Esophagus (tissue), 2 donors: ENCODE results near the gene FOXL3. TPM values are rescaled to one million over a fixed set of nuclear protein-coding genes. Genes with fewer than 3 reads are reported as not detected.
A peak's percentile ranks its signal among the peaks of the same experiment; 100 is the strongest.
"Not testable (repeated sequence)": the region's sequence is repeated elsewhere in the genome, so short reads cannot be mapped to it uniquely, and the experiment has no call there.

Experiments
- H3K27ac ChIP-seq, 2 donors: one replicate each; pipeline ENCODE4 v1.5.1; 2013; ENCODE audit warnings: low read depth in 2 of 2, mild to moderate bottlenecking in 2 of 2, inconsistent platforms in 1 of 2, low read length in 1 of 2, moderate library complexity in 1 of 2
- H3K27me3 ChIP-seq, 2 donors: one replicate each; pipeline ENCODE4 v1.6.1; 2013; ENCODE audit warnings: low read length in 2 of 2, control low read depth in 1 of 2, mild to moderate bottlenecking in 1 of 2; ENCODE audit not compliant: insufficient read depth in 2 of 2, control insufficient read depth in 1 of 2
- H3K36me3 ChIP-seq, 2 donors: one replicate each; pipeline ENCODE4 v1.6.1; 2013; ENCODE audit warnings: low read length in 1 of 2; ENCODE audit not compliant: control insufficient read depth in 2 of 2, insufficient read depth in 2 of 2
- H3K4me1 ChIP-seq, 2 donors: one replicate each; pipeline ENCODE4 v1.6.1; 2013; ENCODE audit warnings: low read length in 1 of 2; ENCODE audit not compliant: control insufficient read depth in 2 of 2, insufficient read depth in 2 of 2
- H3K4me3 ChIP-seq, 2 donors: one replicate each; pipeline ENCODE4 v1.5.1; 2013; ENCODE audit warnings: low read length in 2 of 2, mild to moderate bottlenecking in 2 of 2, low read depth in 1 of 2, moderate library complexity in 1 of 2
- H3K9me3 ChIP-seq, 2 donors: one replicate each; pipeline ENCODE4 v1.6.1; 2013; ENCODE audit warnings: mild to moderate bottlenecking in 2 of 2, low read depth in 1 of 2, low read length in 1 of 2, moderate library complexity in 1 of 2; ENCODE audit not compliant: control insufficient read depth in 2 of 2, insufficient read depth in 1 of 2
- WGBS, 2 donors: extraction: QIAGEN DNeasy Blood & Tissue Kit; methylation state at CpG; one replicate each; pipeline ENCODE4 v1.1.7; 2013; 5-methylcytosine and 5-hydroxymethylcytosine counted together
- polyA plus RNA-seq, 2 donors: library from polyadenylated mRNA; stranded (reverse); fragments of 200-250 nt; gene quantifications; one replicate each; pipeline ENCODE4 v1.2.3, GENCODE V29; 2013
- donor health status: healthy with polysubstance abuse.
- donor health status: Bipolar disorder and iron deficiency.

FOXL3 gene
- polyA plus RNA-seq, 2 donors, result not detected

- peaks cover 5 to 10% of the 10 kb centered on the region in 2 donors for H3K4me1 ChIP-seq
- H3K27me3 ChIP-seq, result no peaks in the 10 kb centered on the region
- peaks cover 0 to 9% of the 10 kb centered on the region in 2 donors for H3K9me3 ChIP-seq
- no peaks in the 10 kb centered on the region for H3K36me3 ChIP-seq
- WGBS, 2 donors, result 3% methylated on average over 46 to 57 of the region's 57 CpGs
- H3K27ac ChIP-seq, result peak overlapping the region; percentile 22 to 67
- H3K4me3 ChIP-seq, result peak overlapping the region; percentile 15 to 17
Observed at GRCh38 chr7:332646-333392, 42.8 kb downstream of the FOXL3 start.

- WGBS, 2 donors, result 19 to 25% methylated on average over 17 of the region's 17 CpGs
- H3K4me3 ChIP-seq, result no peak overlapping the region
Observed at GRCh38 chr7:333393-333764, 43.4 kb downstream of the FOXL3 start.

GRCh38 chr7:334618-335357, 44.8 kb downstream of the FOXL3 start:
- Histone ChIP-seq H3K27me3 (no peaks in the 10 kb centered on the region), H3K4me1 (peaks cover 5 to 10% of the 10 kb centered on the region in 2 donors), H3K27ac (no peak overlapping the region), H3K4me3 (no peak overlapping the region), H3K36me3 (no peaks in the 10 kb centered on the region), H3K9me3 (peaks cover 0 to 9% of the 10 kb centered on the region in 2 donors)
- WGBS, 2 donors, result 92% methylated on average over 16 of the region's 16 CpGs

More at GRCh38 chr7:333393-333764, 43.4 kb downstream of the FOXL3 start:
- H3K36me3 ChIP-seq, result no peaks in the 10 kb centered on the region
- no peaks in the 10 kb centered on the region for H3K27me3 ChIP-seq
- H3K9me3 ChIP-seq, result peaks cover 0 to 9% of the 10 kb centered on the region in 2 donors
- H3K27ac ChIP-seq, result no peak overlapping the region
- H3K4me1 ChIP-seq, result peaks cover 5 to 10% of the 10 kb centered on the region in 2 donors

- WGBS, 2 donors, result 88 to 90% methylated on average over 11 of the region's 11 CpGs
Observed at GRCh38 chr7:335358-336148, 45.6 kb downstream of the FOXL3 start.

GRCh38 chr7:336149-336533, 46.2 kb downstream of the FOXL3 start:
- not testable (repeated sequence) for H3K4me3 ChIP-seq, H3K4me1 ChIP-seq, H3K36me3 ChIP-seq, H3K27me3 ChIP-seq, H3K9me3 ChIP-seq, H3K27ac ChIP-seq
- 91 to 96% methylated on average over 21 to 25 of the region's 25 CpGs for WGBS, 2 donors

More at GRCh38 chr7:335358-336148, 45.6 kb downstream of the FOXL3 start:
- Histone ChIP-seq H3K27me3 (no peaks in the 10 kb centered on the region), H3K4me1 (peaks cover 5 to 10% of the 10 kb centered on the region in 2 donors), H3K36me3 (no peaks in the 10 kb centered on the region), H3K27ac (no peak overlapping the region), H3K9me3 (peaks cover 0 to 9% of the 10 kb centered on the region in 2 donors), H3K4me3 (no peak overlapping the region)

- WGBS, 2 donors, result 69 to 71% methylated on average over 34 of the region's 34 CpGs
- Histone ChIP-seq H3K9me3 (peaks cover 0 to 9% of the 10 kb centered on the region in 2 donors), H3K27ac (no peak overlapping the region), H3K27me3 (no peaks in the 10 kb centered on the region), H3K4me1 (peaks cover 9% of the 10 kb centered on the region in 2 donors), H3K36me3 (no peaks in the 10 kb centered on the region), H3K4me3 (no peak overlapping the region)
Observed at GRCh38 chr7:336810-337566, 47.0 kb downstream of the FOXL3 start.

- Histone ChIP-seq H3K9me3 (peaks cover 0 to 9% of the 10 kb centered on the region in 2 donors), H3K27ac (no peak overlapping the region), H3K36me3 (no peaks in the 10 kb centered on the region), H3K27me3 (no peaks in the 10 kb centered on the region), H3K4me1 (peaks cover 5 to 7% of the 10 kb centered on the region in 2 donors), H3K4me3 (no peak overlapping the region)
- 80 to 84% methylated on average over 17 of the region's 17 CpGs for WGBS, 2 donors
Observed at GRCh38 chr7:337567-337951, 47.6 kb downstream of the FOXL3 start.

GRCh38 chr7:338295-339061, 48.5 kb downstream of the FOXL3 start:
- H3K36me3 ChIP-seq, result no peaks in the 10 kb centered on the region
- peaks cover 0 to 4% of the 10 kb centered on the region in 2 donors for H3K4me1 ChIP-seq
- peaks cover 0 to 9% of the 10 kb centered on the region in 2 donors for H3K9me3 ChIP-seq
- no peak overlapping the region for H3K4me3 ChIP-seq
- 91 to 92% methylated on average over 31 of the region's 31 CpGs for WGBS, 2 donors
- H3K27me3 ChIP-seq, result no peaks in the 10 kb centered on the region
- no peak overlapping the region for H3K27ac ChIP-seq
